NCI-H524 treated with DMSO at 0.1 percent for 48 hours (cell line): Measurements from ENCODE around the gene NAA15.
"Not testable (repeated sequence)": the region's sequence is repeated elsewhere in the genome, so short reads cannot be mapped to it uniquely, and the experiment has no call there.

ENCODE experiments used
- DNase-seq: peaks from one replicate; lab custom pipeline; 2025; lab: John Stamatoyannopoulos, UW

NAA15 gene

DNA sequence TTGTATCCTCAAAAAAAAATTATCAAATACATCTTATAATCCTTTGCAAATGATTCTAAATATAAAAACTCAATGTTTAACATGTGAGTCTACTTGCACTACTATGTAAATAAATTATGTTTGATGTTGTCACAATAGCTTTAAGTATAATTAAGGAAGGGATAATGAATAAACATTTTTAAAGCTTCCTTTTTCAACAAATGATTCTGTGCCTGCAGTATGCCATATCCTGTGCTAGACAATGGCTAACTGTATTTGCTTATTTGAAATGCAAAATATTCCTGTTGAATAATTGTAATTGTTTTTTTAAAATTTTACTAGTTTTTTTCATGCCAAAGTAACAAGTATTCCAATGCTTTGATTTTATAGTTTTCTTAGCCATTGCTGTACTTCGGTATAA, 60.0 kb downstream of the NAA15 start:
- DNase-seq: no peak

- DNase-seq: no peak
Observed at GRCh38 chr4:139367421-139368090, 66.3 kb downstream of the NAA15 start.

- no peak for DNase-seq
Observed at GRCh38 chr4:139368998-139369397, 67.7 kb downstream of the NAA15 start.

- DNase-seq: no peak
Observed at GRCh38 chr4:139374251-139374650, 72.9 kb downstream of the NAA15 start.

DNA sequence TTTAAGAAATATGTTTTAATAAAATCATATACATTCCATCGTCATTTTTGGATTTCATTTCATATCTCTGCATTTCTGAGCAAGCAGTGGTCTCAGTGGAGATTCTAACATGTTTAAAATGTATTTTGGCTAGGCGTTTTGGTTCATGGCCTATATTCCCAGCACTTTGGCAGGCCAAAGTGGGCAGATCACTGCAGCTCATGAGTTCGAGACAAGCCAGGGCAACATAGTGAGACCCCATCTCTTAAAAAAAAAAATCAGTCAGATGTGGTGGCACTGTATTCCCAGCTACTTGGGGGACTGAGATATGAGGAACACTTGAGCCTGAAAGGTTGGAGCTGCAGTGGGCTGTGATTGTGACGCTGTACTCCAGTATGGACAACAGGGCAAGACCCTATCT, 85.1 kb downstream of the NAA15 start:
- no peak for DNase-seq

- DNase-seq: no peak
Observed at GRCh38 chr4:139389102-139389501, 87.8 kb downstream of the NAA15 start.

- no peak for DNase-seq
Observed at GRCh38 chr4:139389991-139390390, 88.7 kb downstream of the NAA15 start.

DNA sequence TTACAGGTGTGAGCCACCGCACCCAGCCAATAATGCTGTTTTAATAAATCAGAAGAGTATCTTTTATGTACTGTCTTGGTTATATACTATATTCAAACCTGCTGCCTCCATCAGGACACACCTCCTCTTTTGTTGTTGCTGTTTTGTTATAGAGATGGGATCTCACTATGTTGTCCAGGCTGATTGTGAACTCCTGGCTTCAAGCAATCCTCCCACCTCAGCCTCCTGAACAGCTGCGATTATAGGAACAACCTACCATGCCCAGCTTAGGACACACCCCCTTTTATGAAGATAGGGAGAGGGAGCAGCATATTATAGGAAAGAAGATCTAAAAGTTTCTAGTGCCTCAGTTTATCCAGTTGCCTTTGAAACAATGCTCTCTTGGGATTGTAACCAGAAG, 90.4 kb downstream of the NAA15 start:
- DNase-seq: no peak

DNA sequence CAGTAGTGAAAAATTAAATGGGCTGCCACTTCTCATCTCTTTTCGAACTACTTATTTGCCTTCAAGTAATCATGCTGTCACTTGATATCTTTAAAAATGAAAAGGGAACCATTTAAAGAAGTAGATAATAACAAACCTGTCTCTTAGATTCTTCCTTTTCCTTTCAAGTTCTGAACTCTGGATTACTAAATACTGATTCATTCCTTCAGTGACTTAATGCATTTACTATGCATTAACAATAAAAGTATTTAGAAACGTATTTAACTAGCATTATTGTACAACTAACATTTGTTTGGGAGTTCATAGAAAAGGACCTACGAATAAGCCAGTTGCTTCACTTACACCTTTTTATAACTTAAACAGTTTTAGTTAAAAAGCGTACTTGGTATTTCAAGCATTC, 91.5 kb downstream of the NAA15 start:
- no peak for DNase-seq

- no peak for DNase-seq
Observed at GRCh38 chr4:139401368-139401767, 100.1 kb downstream of the NAA15 start.

DNA sequence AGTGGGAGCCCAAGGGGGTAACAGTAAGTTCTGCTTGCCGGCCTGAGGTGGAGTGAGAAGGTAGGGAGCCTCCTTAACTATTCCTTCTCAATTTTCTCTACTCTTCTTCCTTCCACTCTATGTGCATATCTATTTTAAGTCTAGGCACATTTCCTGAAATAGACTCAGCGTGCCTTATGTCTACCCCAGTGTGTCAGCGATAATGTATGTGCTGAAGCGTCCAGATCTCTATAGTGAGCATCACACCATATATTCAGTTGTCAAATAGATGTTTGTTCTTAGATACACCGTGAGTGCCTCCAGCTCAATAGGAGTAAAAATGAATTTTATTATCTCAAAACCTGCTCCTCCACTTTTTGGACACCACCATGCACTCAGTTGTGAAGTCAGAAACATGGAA, 101.1 kb downstream of the NAA15 start:
- DNase-seq: no peak

DNA sequence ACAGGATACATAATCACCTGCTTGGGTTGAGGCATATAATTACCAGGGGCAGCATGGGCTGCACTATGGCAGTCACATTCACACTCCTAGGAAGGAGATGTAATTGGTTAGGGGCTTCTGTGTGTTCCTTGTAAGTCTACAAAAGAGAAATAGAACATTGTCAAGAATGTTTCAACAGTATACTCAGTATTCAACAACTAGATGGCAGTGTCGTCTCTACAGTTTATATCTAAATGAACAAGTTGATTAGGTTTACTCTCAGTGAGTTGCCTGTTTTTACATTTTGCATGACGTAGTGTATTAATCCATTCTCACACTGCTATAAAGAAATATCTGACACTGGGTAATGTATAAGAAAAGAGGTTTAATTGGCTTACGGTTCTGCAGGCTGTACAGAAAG, 102.2 kb downstream of the NAA15 start:
- no peak for DNase-seq

GRCh38 chr4:139410312-139410711, 109.0 kb downstream of the NAA15 start:
- no peak for DNase-seq

GRCh38 chr4:139414671-139415210, 113.4 kb downstream of the NAA15 start:
- not testable (repeated sequence) for DNase-seq

DNA sequence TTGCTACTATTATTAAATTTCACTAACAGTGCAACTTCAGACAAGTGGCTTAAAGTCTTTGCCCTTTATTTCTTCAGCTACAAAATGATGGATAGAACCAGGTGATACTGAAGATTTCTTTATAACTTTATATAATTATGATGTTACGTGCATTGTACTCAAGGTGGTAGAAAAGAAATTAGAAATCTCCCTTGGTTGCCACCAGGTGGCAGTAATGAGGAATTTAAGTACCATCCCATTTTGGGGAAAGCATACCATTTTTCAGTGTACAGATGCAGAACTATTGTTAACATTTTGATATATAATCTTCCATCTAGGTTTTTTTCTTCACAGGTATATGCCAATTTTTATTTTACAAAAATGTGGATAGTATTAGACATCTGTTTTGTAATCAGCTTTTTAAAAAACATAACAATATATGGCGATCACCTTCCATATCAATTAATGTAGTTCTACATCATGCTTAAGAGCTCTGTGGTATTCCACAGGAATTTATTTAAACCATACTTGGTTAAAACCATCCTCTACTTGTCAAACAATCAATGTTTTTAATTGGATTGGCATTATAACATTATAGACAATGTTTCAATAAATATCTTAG, 114.9 kb downstream of the NAA15 start:
- DNase-seq: peak; percentile 84

- no peak for DNase-seq
Observed at GRCh38 chr4:139419388-139419914, 118.1 kb downstream of the NAA15 start.

DNA sequence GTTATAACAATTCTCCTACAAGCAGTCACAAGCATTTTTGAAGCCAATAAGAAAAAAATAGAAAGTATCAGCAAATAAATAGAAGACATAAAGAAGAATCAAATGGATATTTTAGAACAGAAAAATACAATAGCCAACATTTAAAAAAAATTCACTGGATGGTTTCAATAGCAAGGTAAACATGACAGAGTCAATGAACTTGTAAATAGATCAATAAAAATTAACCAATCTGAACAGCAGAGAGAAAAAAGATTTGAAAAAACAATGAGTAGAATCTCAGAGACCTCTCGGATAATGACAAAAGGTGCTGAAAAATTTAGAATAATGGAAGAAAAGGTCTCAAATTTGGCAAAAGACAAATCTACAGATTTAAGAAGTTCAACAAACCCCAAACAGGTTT, 119.3 kb downstream of the NAA15 start:
- DNase-seq: no peak

DNA sequence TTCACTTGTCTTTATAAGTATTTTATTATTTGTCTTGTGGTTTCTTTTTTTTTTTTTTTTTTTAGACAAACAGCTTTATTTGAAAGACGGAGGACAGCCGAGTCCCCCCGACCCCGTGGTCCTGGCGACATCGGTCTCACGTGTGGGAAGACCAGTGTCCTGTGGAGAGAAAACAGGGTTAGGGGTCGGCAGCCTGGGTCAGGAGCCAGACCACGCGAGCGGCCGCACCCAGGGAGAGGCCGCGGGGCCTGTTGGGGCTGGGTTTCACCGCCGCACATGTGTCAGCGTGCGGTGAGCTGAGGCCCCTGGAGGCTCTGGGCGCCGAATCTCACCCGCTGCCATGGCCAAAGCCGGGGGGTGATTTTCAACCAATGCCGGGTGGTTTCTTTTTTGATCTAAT, 134.8 kb downstream of the NAA15 start:
- no peak for DNase-seq

DNA sequence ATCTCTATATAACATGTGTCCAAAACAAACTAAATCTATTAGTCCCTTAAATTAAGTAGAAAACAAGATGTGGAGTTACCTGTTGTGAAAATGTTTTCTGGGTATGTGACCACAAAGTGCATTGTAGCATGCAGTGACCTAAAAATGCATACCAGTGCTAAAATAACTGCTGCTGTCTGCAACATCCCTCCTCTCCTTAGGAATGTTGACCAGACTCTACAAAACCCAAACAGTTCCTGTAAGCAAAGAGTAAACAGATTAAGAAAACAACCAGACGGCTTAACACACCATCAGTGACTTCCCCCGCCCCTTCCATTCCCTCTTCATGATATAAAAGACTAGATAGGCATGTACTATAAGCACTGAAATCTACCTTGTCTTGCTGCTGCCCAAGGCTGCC, 136.8 kb downstream of the NAA15 start:
- DNase-seq: no peak

GRCh38 chr4:139441029-139441428, 139.7 kb downstream of the NAA15 start:
- DNase-seq: no peak

GRCh38 chr4:139443661-139444060, 142.4 kb downstream of the NAA15 start:
- no peak for DNase-seq

DNA sequence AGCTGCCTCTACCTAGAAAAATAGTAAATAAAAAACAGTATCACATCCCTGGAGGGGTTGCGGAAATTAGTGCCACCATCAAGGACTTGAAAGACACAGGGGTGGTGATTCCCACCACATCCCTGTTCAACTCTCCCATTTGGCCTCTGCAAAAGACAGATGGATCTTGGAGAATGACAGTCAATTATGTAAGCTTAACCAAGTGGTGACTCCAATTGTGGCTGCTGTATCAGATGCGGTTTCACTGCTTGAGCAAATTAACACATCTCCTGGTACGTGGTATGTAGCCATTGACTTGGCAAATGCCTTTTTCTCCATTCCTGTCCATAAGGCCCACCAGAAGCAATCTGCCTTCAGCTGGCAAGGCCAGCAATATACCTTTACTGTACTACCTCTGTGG, 143.6 kb downstream of the NAA15 start:
- DNase-seq: not testable (repeated sequence)

DNA sequence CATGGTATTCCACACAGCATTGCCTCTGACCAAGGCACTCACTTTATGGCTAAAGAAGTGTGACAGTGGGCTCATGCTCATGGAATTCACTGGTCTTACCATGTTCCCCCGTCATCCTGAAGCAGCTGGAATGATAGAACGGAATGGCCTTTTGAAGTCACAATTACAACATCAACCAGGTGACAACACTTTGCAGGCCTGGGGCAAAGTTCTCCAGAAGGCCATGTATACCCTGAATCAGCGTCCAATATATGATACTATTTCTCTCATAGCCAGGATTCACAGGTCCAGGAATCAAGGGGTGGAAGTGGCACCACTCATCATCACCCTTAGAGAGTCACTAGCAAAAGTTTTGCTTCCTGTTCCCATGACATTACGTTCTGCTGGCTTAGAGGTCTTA, 145.8 kb downstream of the NAA15 start:
- not testable (repeated sequence) for DNase-seq

- no peak for DNase-seq
Observed at GRCh38 chr4:139450586-139450985, 149.3 kb downstream of the NAA15 start.
